RPMI8226 (cell line): ENCODE results near the gene PTPN9.
A peak's percentile ranks its signal among the peaks of the same experiment; 100 is the strongest.
"Not testable (repeated sequence)": the region's sequence is repeated elsewhere in the genome, so short reads cannot be mapped to it uniquely, and the experiment has no call there.

Source experiments
- DNase-seq: peaks from one replicate; pipeline ENCODE4 v3.0.0-alpha.2; 2015

PTPN9 gene

GRCh38 chr15:75578948-75579920 is at the start of gene PTPN9:
Gene PTPN9 (minus strand): TSS chr15:75579315. CDS start chr15:75578776, 539 bp downstream.
- DNase-seq: peak; percentile 91

- DNase-seq: peak; percentile 99
These were observed 46.6 kb upstream of the PTPN9 start, which contains the start of gene SNUPN for GRCh38 chr15:75625542-75626347. Gene SNUPN (minus strand): TSS chr15:75625725. CDS start chr15:75621051, 4,674 bp downstream.

- no peak for DNase-seq
These were observed 43.4 kb upstream of the PTPN9 start for GRCh38 chr15:75622505-75622904.

GRCh38 chr15:75620841-75621391 is 41.8 kb upstream of the PTPN9 start:
- DNase-seq: no peak

- no peak for DNase-seq
These were observed 41.1 kb upstream of the PTPN9 start for GRCh38 chr15:75620058-75620820.

GRCh38 chr15:75616766-75617165 is 37.7 kb upstream of the PTPN9 start:
- DNase-seq: no peak

GRCh38 chr15:75606711-75607699 is 27.9 kb upstream of the PTPN9 start:
- no peak for DNase-seq

- DNase-seq: no peak
These were observed 26.9 kb upstream of the PTPN9 start for GRCh38 chr15:75606026-75606425.

- no peak for DNase-seq
These were observed 20.3 kb upstream of the PTPN9 start for GRCh38 chr15:75599401-75599800.

- DNase-seq: no peak
These were observed 19.2 kb upstream of the PTPN9 start for GRCh38 chr15:75598361-75598760.

- peak; percentile 35 for DNase-seq
These were observed 18.7 kb upstream of the PTPN9 start for GRCh38 chr15:75597667-75598341.

GRCh38 chr15:75596703-75597345 is 17.7 kb upstream of the PTPN9 start:
- no peak for DNase-seq

- no peak for DNase-seq
These were observed 15.2 kb upstream of the PTPN9 start for GRCh38 chr15:75594276-75594675.

GRCh38 chr15:75591655-75592364 is 12.7 kb upstream of the PTPN9 start:
- DNase-seq: no peak

- DNase-seq: no peak
These were observed 11.1 kb upstream of the PTPN9 start for GRCh38 chr15:75590239-75590638.

- no peak for DNase-seq
These were observed 10.0 kb upstream of the PTPN9 start for GRCh38 chr15:75589071-75589470.

- not testable (repeated sequence) for DNase-seq
These were observed 7.3 kb upstream of the PTPN9 start for GRCh38 chr15:75586422-75586821.

- DNase-seq: no peak
These were observed 5.0 kb upstream of the PTPN9 start for GRCh38 chr15:75584121-75584520.

- no peak for DNase-seq
These were observed 4.6 kb upstream of the PTPN9 start for GRCh38 chr15:75583701-75584100.
